Lower lobe of right lung (tissue), 2 donors: ENCODE data around the gene RPS4Y1. TPM values are rescaled to one million over a fixed set of nuclear protein-coding genes. Genes with fewer than 3 reads are reported as not detected.
"Not testable (repeated sequence)": the region's sequence is repeated elsewhere in the genome, so short reads cannot be mapped to it uniquely, and the experiment has no call there.

Experiments
- ATAC-seq, 2 donors: fragments of 200-7000 bp; cut with Tn5 transposase; one replicate each; pipeline ENCODE4 v1.9.1; 2020 to 2022; ENCODE audit warnings: mild to moderate bottlenecking in 2 of 2, moderate library complexity in 2 of 2
- DNase-seq: peaks from one replicate; pipeline ENCODE4 v3.0.0-alpha.2; 2020
- H3K27ac ChIP-seq: fragments of 200-600 bp; one replicate; pipeline ENCODE4 v1.8.0; 2022
- H3K27me3 ChIP-seq: fragments of 200-600 bp; one replicate; pipeline ENCODE4 v1.8.0; 2022; ENCODE audit warnings: low read depth
- H3K36me3 ChIP-seq: fragments of 200-600 bp; one replicate; pipeline ENCODE4 v1.8.0; 2022; ENCODE audit warnings: mild to moderate bottlenecking
- H3K4me1 ChIP-seq: fragments of 200-600 bp; one replicate; pipeline ENCODE4 v1.8.0; 2022
- H3K4me3 ChIP-seq: fragments of 200-600 bp; one replicate; pipeline ENCODE4 v1.8.0; 2022; ENCODE audit warnings: mild to moderate bottlenecking
- H3K9me3 ChIP-seq: fragments of 200-600 bp; one replicate; pipeline ENCODE4 v1.8.0; 2022
- CTCF ChIP-seq: fragments of 200-600 bp; IDR thresholded peaks from one replicate; pipeline ENCODE4 v1.8.0; 2022; ENCODE audit warnings: antibody characterized with exemption, mild to moderate bottlenecking
- intact Hi-C: fragments of 100-400 bp; cut with DNase I; formaldehyde crosslinking; loops from one replicate; pipeline ENCODE4 v1.11.0; 2022
- long read RNA-seq: library from polyadenylated mRNA; unstranded; transcript quantifications from one replicate; pipeline ENCODE4 v2.0.0, GENCODE V29; 2021
- total RNA-seq: library from RNA; stranded (reverse); fragmentation: NEBNext Ultra II Directional; extraction: Animal tissue kit (Norgen Biotek cat#: 25700); gene quantifications from one replicate; pipeline ENCODE4 v1.2.1, GENCODE V29; 2021
- donor health status: DM: no; HTN: yes; CAD: no; lungs with severe emphysema.

The RPS4Y1 gene
- total RNA-seq, result 211 TPM
- long read RNA-seq, transcript RPS4Y1-201 (7 exons, 1,305 nt), result major isoform, 176 of 200 reads
- long read RNA-seq, transcript RPS4Y1-203 (3 exons, 998 nt), result minor isoform, 8 of 200 reads
- long read RNA-seq, partial matches to known transcripts, result 12 of 200 reads
- long read RNA-seq, other reads (novel, unspliced or antisense), result 1 of 200 reads

- peak in 1 of 2 donors; percentile 69 for ATAC-seq
- peak within 1 kb of the TSS; percentile 61 for H3K27ac ChIP-seq
- peaks cover 30% of the 10 kb centered on the region for H3K36me3 ChIP-seq
- H3K27me3 ChIP-seq, result no peaks in the 10 kb centered on the region
- intact Hi-C loops, result no loop called here
- H3K9me3 ChIP-seq, result no peaks in the 10 kb centered on the region
- no peaks in the 10 kb centered on the region for H3K4me1 ChIP-seq
- peak; percentile 40 for DNase-seq
- TF ChIP-seq CTCF, result no peak
- H3K4me3 ChIP-seq, result peak within 1 kb of the TSS; percentile 62
Measured at GRCh38 chrY:2841471-2841893, at the start of gene RPS4Y1. Gene RPS4Y1 (plus strand): TSS chrY:2841602. CDS start chrY:2841625, 23 bp downstream.

DNA sequence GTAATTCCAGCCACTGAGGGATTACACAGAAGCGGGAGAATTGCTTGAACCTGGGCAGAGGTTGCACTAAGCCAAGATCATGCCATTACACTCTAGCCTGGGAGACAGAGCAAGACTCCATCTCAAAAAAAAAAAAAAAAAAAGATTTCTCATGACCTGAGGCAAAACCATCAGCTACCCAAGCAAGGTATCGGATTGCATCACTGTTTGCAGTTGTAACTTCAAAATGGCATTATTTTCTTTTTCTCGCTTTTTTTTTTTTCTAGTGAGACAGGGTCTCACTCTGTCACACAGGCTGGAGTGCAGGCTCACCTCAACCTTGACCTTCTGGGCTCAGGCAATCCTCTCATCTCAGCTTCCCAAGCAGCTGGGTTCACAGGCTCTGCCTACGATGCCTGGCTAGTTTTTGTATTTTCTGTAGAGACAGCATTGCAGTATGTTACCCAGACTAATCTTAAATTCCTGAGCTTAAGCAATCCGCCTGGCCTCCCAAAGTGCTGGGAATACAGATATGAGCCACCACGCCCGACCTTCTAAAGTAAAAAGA is 44.4 kb upstream of the RPS4Y1 start:
- no peaks in the 10 kb centered on the region for H3K36me3 ChIP-seq
- intact Hi-C loops, result no loop called here
- ATAC-seq (no peak), DNase-seq (no peak)
- H3K27me3 ChIP-seq, result no peaks in the 10 kb centered on the region
- H3K9me3 ChIP-seq, result no peaks in the 10 kb centered on the region
- H3K4me1 ChIP-seq, result no peaks in the 10 kb centered on the region
- TF ChIP-seq CTCF, result no peak
- H3K4me3 ChIP-seq, result no peak overlapping the region
- H3K27ac ChIP-seq, result no peak overlapping the region

- Histone ChIP-seq H3K27ac (no peak overlapping the region), H3K27me3 (no peaks in the 10 kb centered on the region), H3K9me3 (no peaks in the 10 kb centered on the region), H3K4me3 (no peak overlapping the region), H3K36me3 (no peaks in the 10 kb centered on the region), H3K4me1 (no peaks in the 10 kb centered on the region)
- ATAC-seq, result no peak
- intact Hi-C loops, result no loop called here
- no peak for TF ChIP-seq CTCF
- no peak for DNase-seq
Measured at GRCh38 chrY:2797991-2798390, 43.4 kb upstream of the RPS4Y1 start.

- Histone ChIP-seq H3K9me3 (no peaks in the 10 kb centered on the region), H3K36me3 (no peaks in the 10 kb centered on the region), H3K27me3 (no peaks in the 10 kb centered on the region), H3K4me1 (no peaks in the 10 kb centered on the region), H3K27ac (no peak overlapping the region), H3K4me3 (no peak overlapping the region)
- no peak for ATAC-seq
- TF ChIP-seq CTCF, result peak; percentile 31
- intact Hi-C loops, result no loop called here
- no peak for DNase-seq
Measured at GRCh38 chrY:2800246-2800645, 41.2 kb upstream of the RPS4Y1 start.

GRCh38 chrY:2817146-2817896 is 24.1 kb upstream of the RPS4Y1 start:
- H3K36me3 ChIP-seq, H3K27ac ChIP-seq, DNase-seq, intact Hi-C loops, ATAC-seq, H3K9me3 ChIP-seq, H3K27me3 ChIP-seq, H3K4me3 ChIP-seq, H3K4me1 ChIP-seq: not testable (repeated sequence)

GRCh38 chrY:2824471-2824870 is 16.9 kb upstream of the RPS4Y1 start:
- Histone ChIP-seq H3K4me3 (no peak overlapping the region), H3K4me1 (no peaks in the 10 kb centered on the region), H3K36me3 (no peaks in the 10 kb centered on the region), H3K27me3 (no peaks in the 10 kb centered on the region), H3K9me3 (no peaks in the 10 kb centered on the region), H3K27ac (no peak overlapping the region)
- intact Hi-C loops, result no loop called here
- ATAC-seq, result no peak
- TF ChIP-seq CTCF, result no peak
- no peak for DNase-seq
